HepG2 (cell line): ENCODE results near the gene CTNNA1. TPM values are rescaled to one million over a fixed set of nuclear protein-coding genes. Genes with fewer than 3 reads are reported as not detected.
A peak's percentile ranks its signal among the peaks of the same experiment; 100 is the strongest.

Experiments used
- DNMT1 ChIP-seq: sonication (generic); formaldehyde crosslinking; IDR thresholded peaks from 2 replicates; pipeline ENCODE4 v1.5.1; 2020; ENCODE audit warnings: mild to moderate bottlenecking, missing genetic modification reagents
- DNMT3B ChIP-seq: conservative IDR thresholded peaks from 2 replicates; pipeline ENCODE4 v1.6.1; 2016; ENCODE audit warnings: missing biosample characterization, control low read depth
- GFI1 ChIP-seq: sonication (generic); formaldehyde crosslinking; IDR thresholded peaks from 2 replicates; pipeline ENCODE4 v1.5.0; 2020; ENCODE audit warnings: missing genetic modification reagents, mild to moderate bottlenecking, borderline replicate concordance
- HNF4A ChIP-seq: sonication (generic); formaldehyde crosslinking; IDR thresholded peaks from 2 replicates; pipeline ENCODE4 v1.4.0; 2020; ENCODE audit warnings: missing genetic modification reagents
- KAT2B ChIP-seq: fragments of 150-350 bp; IDR thresholded peaks from 2 replicates; pipeline ENCODE4 v1.6.1; 2014; ENCODE audit warnings: low read depth, low read length, borderline replicate concordance
- MAFK ChIP-seq, 2 experiments: IDR thresholded peaks in 1 of 2; conservative IDR thresholded peaks in 1 of 2; 2 replicates each; pipeline ENCODE4 v1.6.1; 2011; ENCODE audit warnings: improper control_type of control experiment in 2 of 2, low read length in 2 of 2
- NFE2L2 ChIP-seq: fragments of 150-350 bp; IDR thresholded peaks from 2 replicates; pipeline ENCODE4 v1.6.1; 2014; ENCODE audit warnings: low read length
- NR0B2 ChIP-seq: sonication (generic); formaldehyde crosslinking; IDR thresholded peaks from 2 replicates; pipeline ENCODE4 v1.4.0; 2020; ENCODE audit warnings: mild to moderate bottlenecking, missing genetic modification reagents
- PHF5A ChIP-seq: IDR thresholded peaks from one replicate; pipeline ENCODE4 v1.6.1; 2018; ENCODE audit warnings: low read depth, missing genetic modification reagents; ENCODE audit not compliant: unreplicated experiment
- POLR2G ChIP-seq: fragments of 200-400 bp; formaldehyde crosslinking; IDR thresholded peaks from 2 replicates; pipeline ENCODE4 v1.6.1; 2018; ENCODE audit warnings: mild to moderate bottlenecking, low read depth, low read length, moderate library complexity
- SIX4 ChIP-seq: sonication (generic); formaldehyde crosslinking; IDR thresholded peaks from 2 replicates; pipeline ENCODE4 v1.4.0; 2020; ENCODE audit warnings: missing genetic modification reagents
- SKIL ChIP-seq: sonication (generic); formaldehyde crosslinking; IDR thresholded peaks from 2 replicates; pipeline ENCODE4 v1.8.0; 2022; ENCODE audit warnings: missing genetic modification reagents, mild to moderate bottlenecking, moderate library complexity, borderline replicate concordance
- TBX3 ChIP-seq: fragments of 450-650 bp; IDR thresholded peaks from 2 replicates; pipeline ENCODE4 v1.6.1; 2017; ENCODE audit warnings: antibody characterized with exemption, mild to moderate bottlenecking, inconsistent platforms, borderline replicate concordance
- THAP11 ChIP-seq: IDR thresholded peaks from 2 replicates; pipeline ENCODE4 v1.6.1; 2016; ENCODE audit warnings: missing biosample characterization, missing genetic modification reagents
- THRA ChIP-seq: sonication (generic); formaldehyde crosslinking; IDR thresholded peaks from 2 replicates; pipeline ENCODE4 v1.4.0; 2020; ENCODE audit warnings: missing genetic modification reagents, borderline replicate concordance
- ZBTB1 ChIP-seq: sonication (generic); formaldehyde crosslinking; IDR thresholded peaks from 2 replicates; pipeline ENCODE4 v1.4.0; 2020; ENCODE audit warnings: missing genetic modification reagents, borderline replicate concordance
- ZFP41 ChIP-seq: sonication (generic); formaldehyde crosslinking; IDR thresholded peaks from 2 replicates; pipeline ENCODE4 v1.4.0; 2020; ENCODE audit warnings: mild to moderate bottlenecking, missing genetic modification reagents, borderline replicate concordance
- ZKSCAN1 ChIP-seq: fragments of 150-350 bp; IDR thresholded peaks from 2 replicates; pipeline ENCODE4 v1.6.1; 2014; ENCODE audit warnings: low read length
- ZNF136 ChIP-seq: sonication (generic); formaldehyde crosslinking; IDR thresholded peaks from 2 replicates; pipeline ENCODE4 v1.8.1; 2022; ENCODE audit warnings: low read depth, mild to moderate bottlenecking, moderate library complexity, missing genetic modification reagents
- ZNF598 ChIP-seq: sonication (generic); formaldehyde crosslinking; IDR thresholded peaks from 2 replicates; pipeline ENCODE4 v1.5.1; 2020; ENCODE audit warnings: mild to moderate bottlenecking, missing genetic modification reagents, borderline replicate concordance
- ZNF703 ChIP-seq: sonication (generic); formaldehyde crosslinking; IDR thresholded peaks from 2 replicates; pipeline ENCODE4 v1.5.1; 2020; ENCODE audit warnings: missing genetic modification reagents, mild to moderate bottlenecking, moderate library complexity, borderline replicate concordance
- ZNF766 ChIP-seq: sonication (generic); formaldehyde crosslinking; IDR thresholded peaks from 2 replicates; pipeline ENCODE4 v1.5.0; 2020; ENCODE audit warnings: missing genetic modification reagents, borderline replicate concordance
- ZNF782 ChIP-seq: sonication (generic); formaldehyde crosslinking; IDR thresholded peaks from 2 replicates; pipeline ENCODE4 v1.4.0; 2020; ENCODE audit warnings: missing genetic modification reagents, mild to moderate bottlenecking, borderline replicate concordance
- ZNF891 ChIP-seq: sonication (generic); formaldehyde crosslinking; IDR thresholded peaks from 2 replicates; pipeline ENCODE4 v1.5.0; 2020; ENCODE audit warnings: mild to moderate bottlenecking, missing genetic modification reagents
- ZSCAN22 ChIP-seq: sonication (generic); formaldehyde crosslinking; IDR thresholded peaks from 2 replicates; pipeline ENCODE4 v1.4.0; 2020; ENCODE audit warnings: mild to moderate bottlenecking, missing genetic modification reagents
- ZSCAN29 ChIP-seq: sonication (generic); formaldehyde crosslinking; conservative IDR thresholded peaks from 2 replicates; pipeline ENCODE4 v1.4.0; 2020; ENCODE audit warnings: mild to moderate bottlenecking, missing genetic modification reagents
- polyA plus RNA-seq, 8 experiments: library from polyadenylated mRNA; depleted of rRNA in 3 of 8; stranded (reverse) in 7 of 8; unstranded in 1 of 8; fragments of >200 nt; fragmentation: Illumina TruSeq in 4 of 8; extraction: Trizol in 4 of 8; gene quantifications; 2 replicates each; pipeline versions ENCODE4 v1.2.1 to v1.2.3, GENCODE V29; 2011 to 2016; ENCODE audit warnings: low read depth in 4 of 8, missing spikeins in 1 of 8, mixed read lengths in 1 of 8; ENCODE audit not compliant: insufficient read depth in 1 of 8
- total RNA-seq, 5 experiments: library from RNA; depleted of rRNA; stranded (reverse); fragments of >200 nt; fragmentation: Illumina TruSeq; extraction: Trizol; gene quantifications; 2 replicates each; pipeline ENCODE4 v1.2.3, GENCODE V29; 2016; ENCODE audit warnings: low read depth in 1 of 5
- TF ChIP-seq, protein P1 (sequence below): sonication (generic); formaldehyde crosslinking; IDR thresholded peaks from 2 replicates; pipeline ENCODE4 v1.5.0; 2020; ENCODE audit warnings: mild to moderate bottlenecking, missing genetic modification reagents

Gene CTNNA1
- total and polyA plus RNA-seq, 2 of the 13 experiments (the other 11 are each of a cell fraction or from before 2014, with no cell fraction given): 66.8 to 162 TPM

DNA sequence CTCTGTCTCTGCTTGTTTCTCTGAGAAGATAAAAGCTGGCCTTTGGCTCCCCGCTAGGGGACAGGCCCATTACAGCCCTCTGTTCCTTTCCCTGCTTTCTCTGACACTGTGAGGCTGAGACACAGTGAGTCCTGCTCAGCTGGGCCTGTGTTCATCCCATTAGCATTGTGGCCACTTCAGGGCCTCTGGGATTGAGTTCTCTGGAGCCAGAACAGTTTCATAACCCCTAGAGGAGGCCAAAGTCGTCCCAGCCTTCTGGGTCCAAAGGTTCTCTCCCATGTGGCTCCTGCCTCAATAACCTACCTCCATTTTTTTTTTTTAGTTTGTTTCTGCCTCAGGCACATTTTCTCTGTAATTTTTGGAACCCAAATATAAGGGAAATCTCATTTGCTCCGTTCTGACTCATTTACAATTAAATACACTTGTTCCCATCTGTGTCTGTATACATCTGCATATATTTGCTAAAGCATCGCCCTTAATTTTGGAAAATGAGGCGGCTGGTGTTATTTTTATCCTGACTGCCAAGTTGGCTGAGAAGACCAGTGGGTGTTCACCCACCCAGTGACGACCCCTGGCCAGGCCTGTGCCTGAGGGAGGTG, 27.3 kb upstream of the CTNNA1 start (continued):
- TF ChIP-seq THRA (CRISPR knock-in tag) (no peak), ZSCAN29 (no peak), MAFK (conservative IDR thresholded peaks at IDR 0.05 in 1 of 2, IDR thresholded peaks at IDR 0.05 in 1 of 2; ENCODE audit: low read length in 2 of 2) (no peak), SIX4 (CRISPR knock-in tag) (no peak), TBX3 (no peak), NFE2L2 (no peak), ZNF703 (CRISPR knock-in tag) (no peak), DNMT1 (CRISPR knock-in tag) (no peak), GFI1 (CRISPR knock-in tag) (no peak), ZNF766 (CRISPR knock-in tag) (no peak), PHF5A (CRISPR knock-in tag) (no peak), DNMT3B (CRISPR knock-in tag) (no peak), ZNF891 (CRISPR knock-in tag) (no peak), KAT2B (no peak), POLR2G (peak; percentile 75), ZKSCAN1 (no peak), ZFP41 (CRISPR knock-in tag) (no peak), THAP11 (CRISPR knock-in tag) (peak; percentile 34; the same call in 1 of the 2 replicates), SKIL (CRISPR knock-in tag) (no peak), NR0B2 (CRISPR knock-in tag) (no peak), ZNF598 (CRISPR knock-in tag) (no peak; the same call in 1 of the 2 replicates), ZNF782 (CRISPR knock-in tag) (no peak), ZNF136 (CRISPR knock-in tag) (no peak), ZBTB1 (CRISPR knock-in tag) (no peak), ZSCAN22 (CRISPR knock-in tag) (no peak), HNF4A (peak; percentile 94)
- TF ChIP-seq, protein P1, sequence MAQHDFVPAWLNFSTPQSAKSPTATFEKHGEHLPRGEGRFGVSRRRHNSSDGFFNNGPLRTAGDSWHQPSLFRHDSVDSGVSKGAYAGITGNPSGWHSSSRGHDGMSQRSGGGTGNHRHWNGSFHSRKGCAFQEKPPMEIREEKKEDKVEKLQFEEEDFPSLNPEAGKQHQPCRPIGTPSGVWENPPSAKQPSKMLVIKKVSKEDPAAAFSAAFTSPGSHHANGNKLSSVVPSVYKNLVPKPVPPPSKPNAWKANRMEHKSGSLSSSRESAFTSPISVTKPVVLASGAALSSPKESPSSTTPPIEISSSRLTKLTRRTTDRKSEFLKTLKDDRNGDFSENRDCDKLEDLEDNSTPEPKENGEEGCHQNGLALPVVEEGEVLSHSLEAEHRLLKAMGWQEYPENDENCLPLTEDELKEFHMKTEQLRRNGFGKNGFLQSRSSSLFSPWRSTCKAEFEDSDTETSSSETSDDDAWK (CRISPR knock-in tag): no peak
